ENCODE results near the gene SH3BP2.

SH3BP2 gene

DNA sequence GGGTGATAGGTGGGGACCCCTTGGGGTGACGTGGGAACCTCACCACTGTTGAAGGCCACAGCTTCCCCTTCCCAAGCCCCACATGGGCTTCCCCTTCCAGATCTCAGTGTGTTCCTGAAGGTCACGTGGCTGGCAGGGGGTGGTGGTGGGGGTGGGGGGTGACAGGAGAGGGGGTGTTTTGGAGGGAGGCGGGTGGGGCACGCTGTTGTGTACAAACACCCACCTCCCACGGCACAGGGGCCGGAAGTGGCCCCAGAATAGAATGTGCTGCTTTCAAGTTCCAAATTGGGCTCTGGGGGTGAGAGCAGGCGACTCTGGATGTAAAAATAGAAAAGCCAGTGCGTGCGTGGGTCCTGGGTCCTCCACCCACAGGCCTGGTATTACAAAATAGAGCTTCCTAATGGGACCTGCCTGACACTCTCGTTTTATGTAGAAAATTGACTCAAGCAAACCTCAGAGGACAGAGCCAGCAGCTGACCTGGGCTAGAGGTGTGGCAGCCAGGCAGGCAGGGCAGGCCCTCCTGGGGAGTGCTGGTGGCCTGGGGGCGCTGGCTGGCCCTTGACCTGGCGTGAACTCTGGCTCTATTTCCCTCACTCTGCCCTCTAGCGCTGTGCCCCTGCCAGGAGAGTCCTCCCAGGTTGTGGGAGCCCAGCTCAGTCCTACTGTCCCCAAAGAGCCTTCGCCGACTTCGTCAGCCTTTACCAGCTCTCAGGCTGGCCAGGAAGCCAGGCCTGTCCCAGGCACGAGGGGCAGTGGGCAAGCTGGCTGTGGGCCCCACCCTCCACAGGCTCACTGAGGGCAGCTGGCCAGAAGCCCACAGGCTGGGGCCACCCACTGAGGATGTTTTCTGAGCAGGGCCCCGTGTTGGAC, 5.4 kb upstream of the SH3BP2 start:
- Histone ChIP-seq H3K27me3 (ENCODE audit: insufficient read depth, low read length) (no peaks in the 10 kb centered on the region), H4K20me1 (ENCODE audit: insufficient read depth, low read length) (no peaks in the 10 kb centered on the region), H3K36me3 (ENCODE audit: insufficient read depth, low read length) (no peaks in the 10 kb centered on the region), H2AFZ (ENCODE audit: low read length) (no peak overlapping the region), H3K9me3 (ENCODE audit: low read length) (no peaks in the 10 kb centered on the region), H3F3A (ENCODE audit: insufficient read depth, low read length) (no peaks in the 10 kb centered on the region), H3K4me3 (ENCODE audit: low read depth, low read length, poor library complexity, severe bottlenecking) (no peak overlapping the region), H3K4me2 (ENCODE audit: low read length) (no peak overlapping the region), H3K4me1 (ENCODE audit: insufficient read depth, low read length, severe bottlenecking) (peaks cover 24% of the 10 kb centered on the region), H3K9ac (ENCODE audit: low read length) (no peak overlapping the region), H3K9me2 (ENCODE audit: low read depth, low read length) (no peaks in the 10 kb centered on the region), H3K27ac (ENCODE audit: low read depth, low read length, poor library complexity, severe bottlenecking) (no peak overlapping the region), H3K79me2 (ENCODE audit: insufficient read depth, low read length) (no peaks in the 10 kb centered on the region)
- TF ChIP-seq, protein P1, sequence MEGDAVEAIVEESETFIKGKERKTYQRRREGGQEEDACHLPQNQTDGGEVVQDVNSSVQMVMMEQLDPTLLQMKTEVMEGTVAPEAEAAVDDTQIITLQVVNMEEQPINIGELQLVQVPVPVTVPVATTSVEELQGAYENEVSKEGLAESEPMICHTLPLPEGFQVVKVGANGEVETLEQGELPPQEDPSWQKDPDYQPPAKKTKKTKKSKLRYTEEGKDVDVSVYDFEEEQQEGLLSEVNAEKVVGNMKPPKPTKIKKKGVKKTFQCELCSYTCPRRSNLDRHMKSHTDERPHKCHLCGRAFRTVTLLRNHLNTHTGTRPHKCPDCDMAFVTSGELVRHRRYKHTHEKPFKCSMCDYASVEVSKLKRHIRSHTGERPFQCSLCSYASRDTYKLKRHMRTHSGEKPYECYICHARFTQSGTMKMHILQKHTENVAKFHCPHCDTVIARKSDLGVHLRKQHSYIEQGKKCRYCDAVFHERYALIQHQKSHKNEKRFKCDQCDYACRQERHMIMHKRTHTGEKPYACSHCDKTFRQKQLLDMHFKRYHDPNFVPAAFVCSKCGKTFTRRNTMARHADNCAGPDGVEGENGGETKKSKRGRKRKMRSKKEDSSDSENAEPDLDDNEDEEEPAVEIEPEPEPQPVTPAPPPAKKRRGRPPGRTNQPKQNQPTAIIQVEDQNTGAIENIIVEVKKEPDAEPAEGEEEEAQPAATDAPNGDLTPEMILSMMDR (IDR thresholded peaks at IDR 0.05; ENCODE audit: low read length) = no peak
- no peak for TF ChIP-seq EZH2 (IDR thresholded peaks at IDR 0.05; ENCODE audit: borderline replicate concordance, low read length)

- H3K4me3 ChIP-seq (ENCODE audit: low read depth, low read length, poor library complexity, severe bottlenecking) = no peak overlapping the region
- H3K27ac ChIP-seq (ENCODE audit: low read depth, low read length, poor library complexity, severe bottlenecking) = no peak overlapping the region
- H3K79me2 ChIP-seq (ENCODE audit: insufficient read depth, low read length) = no peaks in the 10 kb centered on the region
- H2AFZ ChIP-seq (ENCODE audit: low read length) = no peak overlapping the region
- TF ChIP-seq, protein P1 (IDR thresholded peaks at IDR 0.05; ENCODE audit: low read length) = no peak
- TF ChIP-seq EZH2 (IDR thresholded peaks at IDR 0.05; ENCODE audit: borderline replicate concordance, low read length) = no peak
- H3F3A ChIP-seq (ENCODE audit: insufficient read depth, low read length) = no peaks in the 10 kb centered on the region
- H3K9ac ChIP-seq (ENCODE audit: low read length) = no peak overlapping the region
- H3K9me2 ChIP-seq (ENCODE audit: low read depth, low read length) = no peaks in the 10 kb centered on the region
- peaks cover 27% of the 10 kb centered on the region for H3K4me1 ChIP-seq (ENCODE audit: insufficient read depth, low read length, severe bottlenecking)
- no peaks in the 10 kb centered on the region for H3K9me3 ChIP-seq (ENCODE audit: low read length)
- H3K27me3 ChIP-seq (ENCODE audit: insufficient read depth, low read length) = no peaks in the 10 kb centered on the region
- H3K4me2 ChIP-seq (ENCODE audit: low read length) = no peak overlapping the region
- H3K36me3 ChIP-seq (ENCODE audit: insufficient read depth, low read length) = no peaks in the 10 kb centered on the region
- H4K20me1 ChIP-seq (ENCODE audit: insufficient read depth, low read length) = no peaks in the 10 kb centered on the region
These were observed 4.8 kb upstream of the SH3BP2 start for GRCh38 chr4:2788101-2788500.

GRCh38 chr4:2788532-2789103, 4.3 kb upstream of the SH3BP2 start:
- Histone ChIP-seq H3K9me2 (ENCODE audit: low read depth, low read length) (no peaks in the 10 kb centered on the region), H3K36me3 (ENCODE audit: insufficient read depth, low read length) (no peaks in the 10 kb centered on the region), H3K4me3 (ENCODE audit: low read depth, low read length, poor library complexity, severe bottlenecking) (no peak overlapping the region), H3K27me3 (ENCODE audit: insufficient read depth, low read length) (no peaks in the 10 kb centered on the region), H3K79me2 (ENCODE audit: insufficient read depth, low read length) (no peaks in the 10 kb centered on the region), H2AFZ (ENCODE audit: low read length) (no peak overlapping the region), H3K4me2 (ENCODE audit: low read length) (no peak overlapping the region), H3K27ac (ENCODE audit: low read depth, low read length, poor library complexity, severe bottlenecking) (no peak overlapping the region), H4K20me1 (ENCODE audit: insufficient read depth, low read length) (no peaks in the 10 kb centered on the region), H3K9ac (ENCODE audit: low read length) (no peak overlapping the region), H3K9me3 (ENCODE audit: low read length) (no peaks in the 10 kb centered on the region), H3K4me1 (ENCODE audit: insufficient read depth, low read length, severe bottlenecking) (peaks cover 31% of the 10 kb centered on the region), H3F3A (ENCODE audit: insufficient read depth, low read length) (no peaks in the 10 kb centered on the region)
- TF ChIP-seq, protein P1 (IDR thresholded peaks at IDR 0.05; ENCODE audit: low read length) = no peak
- no peak for TF ChIP-seq EZH2 (IDR thresholded peaks at IDR 0.05; ENCODE audit: borderline replicate concordance, low read length)
